SJCRH30 (cell line): ENCODE measurements around the gene RNF144A. TPM values are rescaled to one million over a fixed set of nuclear protein-coding genes. Genes with fewer than 3 reads are reported as not detected.

Experiments
- DNase-seq, 2 experiments: peaks; one replicate each; pipeline ENCODE4 v3.0.0-alpha.2; 2015 to 2020
- H3K27ac ChIP-seq: fragments of 250-450 bp; sonication (Bioruptor Pico); 2 replicates; pipeline ENCODE4 v1.5.1; 2020; ENCODE audit warnings: mild to moderate bottlenecking, moderate library complexity
- H3K27me3 ChIP-seq: fragments of 250-450 bp; sonication (Bioruptor Pico); 2 replicates; pipeline ENCODE4 v1.5.1; 2020; ENCODE audit warnings: mild to moderate bottlenecking, moderate library complexity
- H3K36me3 ChIP-seq: fragments of 250-450 bp; sonication (Bioruptor Pico); 2 replicates; pipeline ENCODE4 v1.5.1; 2020; ENCODE audit warnings: mild to moderate bottlenecking, moderate library complexity
- H3K4me1 ChIP-seq: fragments of 250-450 bp; sonication (Bioruptor Pico); 2 replicates; pipeline ENCODE4 v1.5.1; 2020; ENCODE audit warnings: mild to moderate bottlenecking, moderate library complexity
- H3K4me3 ChIP-seq: fragments of 250-450 bp; sonication (Bioruptor Pico); 2 replicates; pipeline ENCODE4 v1.5.1; 2020; ENCODE audit warnings: mild to moderate bottlenecking, moderate library complexity
- H3K9me3 ChIP-seq: fragments of 250-450 bp; sonication (Bioruptor Pico); replicated peaks from 2 replicates; pipeline ENCODE4 v1.5.1; 2020; ENCODE audit warnings: mild to moderate bottlenecking, moderate library complexity
- total RNA-seq: library from RNA; depleted of rRNA; stranded (reverse); fragments of >200 nt; shearing (Covaris generic); gene quantifications from 2 replicates; pipeline ENCODE4 v1.2.3, GENCODE V29; 2014

The RNF144A gene
- total RNA-seq, 1 experiment from 2014 or later: 14.9 TPM

GRCh38 chr2:7026742-7027141 lies 109.5 kb downstream of the RNF144A start:
- no peak for DNase-seq
- no peaks in the 10 kb centered on the region for H3K36me3 ChIP-seq
- H3K4me1 ChIP-seq: no peaks in the 10 kb centered on the region
- H3K4me3 ChIP-seq: no peak overlapping the region
- H3K27ac ChIP-seq: no peak overlapping the region
- no peaks in the 10 kb centered on the region for H3K9me3 ChIP-seq
- H3K27me3 ChIP-seq: no peaks in the 10 kb centered on the region

- H3K4me3 ChIP-seq: no peak overlapping the region
- no peaks in the 10 kb centered on the region for H3K4me1 ChIP-seq
- H3K36me3 ChIP-seq: no peaks in the 10 kb centered on the region
- H3K27me3 ChIP-seq: no peaks in the 10 kb centered on the region
- DNase-seq: no peak
- H3K27ac ChIP-seq: no peak overlapping the region
- no peaks in the 10 kb centered on the region for H3K9me3 ChIP-seq
Measured at GRCh38 chr2:7027411-7027810, 110.2 kb downstream of the RNF144A start.

DNA sequence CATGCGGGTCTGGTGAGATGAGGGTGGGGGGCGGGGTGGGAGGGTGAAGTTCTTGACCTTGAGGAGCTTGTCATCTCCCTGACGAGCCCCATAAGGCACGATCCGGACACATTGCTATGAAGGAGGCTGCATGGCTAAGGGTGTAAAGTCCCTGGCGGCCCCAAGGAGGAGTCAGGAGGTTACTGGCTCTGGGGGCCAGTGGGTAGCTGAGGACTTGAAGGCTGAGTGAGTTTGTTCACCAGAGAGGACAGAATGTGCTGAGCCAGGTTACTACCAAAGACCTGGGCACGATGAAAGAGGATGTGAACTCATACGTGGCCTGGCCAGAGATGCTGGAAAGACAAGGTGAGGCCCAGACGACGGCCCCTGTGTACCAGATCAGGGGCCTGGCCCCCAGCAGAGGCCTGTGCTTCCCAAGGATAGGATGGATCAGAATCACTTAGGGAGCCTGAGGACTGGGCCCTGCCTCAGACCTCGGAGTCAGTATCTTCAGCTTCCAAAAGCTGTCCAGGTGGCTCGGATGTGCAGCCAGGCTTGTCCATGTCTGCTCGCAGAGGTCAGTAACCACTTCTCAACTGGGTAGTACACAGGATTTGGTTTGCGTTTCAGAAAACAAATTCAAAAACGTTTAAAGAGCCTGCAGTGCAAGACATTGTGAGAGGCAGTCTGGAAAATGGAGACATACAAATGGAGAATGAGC lies 110.9 kb downstream of the RNF144A start:
- H3K27ac ChIP-seq: no peak overlapping the region
- no peak overlapping the region for H3K4me3 ChIP-seq
- H3K36me3 ChIP-seq: no peaks in the 10 kb centered on the region
- no peaks in the 10 kb centered on the region for H3K4me1 ChIP-seq
- H3K9me3 ChIP-seq: no peaks in the 10 kb centered on the region
- H3K27me3 ChIP-seq: no peaks in the 10 kb centered on the region
- no peak for DNase-seq

DNA sequence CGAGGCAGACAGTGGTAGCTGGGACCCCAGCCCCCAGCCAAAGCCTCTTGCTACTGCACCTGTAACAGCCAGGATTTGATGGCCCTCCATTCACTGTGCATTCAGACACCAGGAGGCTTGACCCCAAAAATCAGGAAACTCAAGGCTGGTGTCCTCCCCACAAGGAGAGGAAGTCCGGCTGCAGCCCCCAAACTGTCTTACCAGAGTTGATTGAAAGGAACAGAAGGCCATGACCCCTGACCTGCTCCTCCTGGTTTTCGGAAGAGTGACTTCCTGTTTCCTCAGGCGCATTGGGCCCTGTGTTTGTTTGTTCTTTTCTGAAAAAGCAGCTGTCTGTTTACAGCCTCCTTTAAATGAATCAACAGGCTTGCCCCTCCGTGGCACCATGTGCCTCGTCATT lies 111.6 kb downstream of the RNF144A start:
- no peaks in the 10 kb centered on the region for H3K9me3 ChIP-seq
- no peak overlapping the region for H3K4me3 ChIP-seq
- H3K4me1 ChIP-seq: no peaks in the 10 kb centered on the region
- no peak overlapping the region for H3K27ac ChIP-seq
- H3K27me3 ChIP-seq: no peaks in the 10 kb centered on the region
- no peaks in the 10 kb centered on the region for H3K36me3 ChIP-seq
- no peak for DNase-seq

- Histone ChIP-seq H3K4me1 (no peaks in the 10 kb centered on the region), H3K4me3 (no peak overlapping the region), H3K9me3 (no peaks in the 10 kb centered on the region), H3K27me3 (no peaks in the 10 kb centered on the region), H3K27ac (no peak overlapping the region), H3K36me3 (no peaks in the 10 kb centered on the region)
- DNase-seq: no peak
Measured at GRCh38 chr2:7029291-7030059, 112.3 kb downstream of the RNF144A start.

- Histone ChIP-seq H3K27ac (no peak overlapping the region), H3K27me3 (no peaks in the 10 kb centered on the region), H3K9me3 (no peaks in the 10 kb centered on the region), H3K4me1 (no peaks in the 10 kb centered on the region), H3K4me3 (no peak overlapping the region), H3K36me3 (no peaks in the 10 kb centered on the region)
- no peak for DNase-seq
Measured at GRCh38 chr2:7030810-7031209, 113.6 kb downstream of the RNF144A start.

DNA sequence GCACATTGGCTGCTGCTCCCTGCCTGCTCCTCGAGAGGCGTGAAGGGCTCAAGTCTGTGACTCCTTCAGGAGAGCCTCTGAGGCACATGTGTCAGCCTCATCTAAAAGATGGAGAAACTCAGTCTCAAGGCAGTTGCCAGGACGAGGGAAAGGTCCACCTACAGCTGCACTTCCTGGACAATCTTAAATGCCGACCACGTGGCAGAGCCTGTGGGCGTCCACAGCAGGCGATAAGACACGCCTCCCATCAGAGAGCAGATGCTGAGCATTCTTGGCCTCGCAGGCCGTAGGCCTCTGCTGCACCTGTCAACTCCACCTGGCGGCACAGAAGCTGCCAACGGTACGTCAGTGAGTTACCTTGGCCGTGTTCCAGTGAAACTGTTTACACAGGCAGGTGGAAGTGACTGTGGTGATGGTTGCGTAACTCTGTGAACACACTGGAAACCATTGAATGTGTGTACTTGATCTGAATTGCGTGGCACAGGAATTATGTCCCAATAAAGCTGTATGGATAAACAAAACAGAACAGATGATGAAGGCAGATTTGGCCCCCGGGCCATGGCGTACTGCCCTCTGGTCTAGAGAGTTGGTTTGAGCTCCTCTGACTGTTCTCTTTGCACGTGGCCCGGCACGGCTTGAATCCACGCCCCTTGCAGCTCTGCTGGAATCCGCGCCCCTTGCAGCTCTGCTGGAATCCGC lies 114.5 kb downstream of the RNF144A start:
- Histone ChIP-seq H3K27me3 (no peaks in the 10 kb centered on the region), H3K4me1 (no peaks in the 10 kb centered on the region), H3K9me3 (no peaks in the 10 kb centered on the region), H3K36me3 (no peaks in the 10 kb centered on the region), H3K4me3 (no peak overlapping the region), H3K27ac (no peak overlapping the region)
- DNase-seq: peak; percentile 43 to 55

GRCh38 chr2:7032371-7032770 lies 115.2 kb downstream of the RNF144A start:
- Histone ChIP-seq H3K36me3 (no peaks in the 10 kb centered on the region), H3K4me3 (no peak overlapping the region), H3K4me1 (no peaks in the 10 kb centered on the region), H3K27ac (no peak overlapping the region), H3K27me3 (no peaks in the 10 kb centered on the region), H3K9me3 (no peaks in the 10 kb centered on the region)
- no peak for DNase-seq

GRCh38 chr2:7033136-7033960 lies 116.1 kb downstream of the RNF144A start:
- H3K9me3 ChIP-seq: no peaks in the 10 kb centered on the region
- DNase-seq: no peak
- no peak overlapping the region for H3K27ac ChIP-seq
- H3K36me3 ChIP-seq: no peaks in the 10 kb centered on the region
- H3K4me1 ChIP-seq: no peaks in the 10 kb centered on the region
- no peak overlapping the region for H3K4me3 ChIP-seq
- no peaks in the 10 kb centered on the region for H3K27me3 ChIP-seq

GRCh38 chr2:7034303-7034702 lies 117.1 kb downstream of the RNF144A start:
- no peak for DNase-seq
- no peak overlapping the region for H3K27ac ChIP-seq
- H3K9me3 ChIP-seq: no peaks in the 10 kb centered on the region
- no peak overlapping the region for H3K4me3 ChIP-seq
- H3K27me3 ChIP-seq: no peaks in the 10 kb centered on the region
- H3K36me3 ChIP-seq: no peaks in the 10 kb centered on the region
- no peaks in the 10 kb centered on the region for H3K4me1 ChIP-seq

- peak; percentile 22 to 46 for DNase-seq
- H3K9me3 ChIP-seq: no peaks in the 10 kb centered on the region
- no peaks in the 10 kb centered on the region for H3K27me3 ChIP-seq
- H3K36me3 ChIP-seq: no peaks in the 10 kb centered on the region
- H3K27ac ChIP-seq: no peak overlapping the region
- no peak overlapping the region for H3K4me3 ChIP-seq
- H3K4me1 ChIP-seq: no peaks in the 10 kb centered on the region
Measured at GRCh38 chr2:7035884-7036283, 118.7 kb downstream of the RNF144A start.

DNA sequence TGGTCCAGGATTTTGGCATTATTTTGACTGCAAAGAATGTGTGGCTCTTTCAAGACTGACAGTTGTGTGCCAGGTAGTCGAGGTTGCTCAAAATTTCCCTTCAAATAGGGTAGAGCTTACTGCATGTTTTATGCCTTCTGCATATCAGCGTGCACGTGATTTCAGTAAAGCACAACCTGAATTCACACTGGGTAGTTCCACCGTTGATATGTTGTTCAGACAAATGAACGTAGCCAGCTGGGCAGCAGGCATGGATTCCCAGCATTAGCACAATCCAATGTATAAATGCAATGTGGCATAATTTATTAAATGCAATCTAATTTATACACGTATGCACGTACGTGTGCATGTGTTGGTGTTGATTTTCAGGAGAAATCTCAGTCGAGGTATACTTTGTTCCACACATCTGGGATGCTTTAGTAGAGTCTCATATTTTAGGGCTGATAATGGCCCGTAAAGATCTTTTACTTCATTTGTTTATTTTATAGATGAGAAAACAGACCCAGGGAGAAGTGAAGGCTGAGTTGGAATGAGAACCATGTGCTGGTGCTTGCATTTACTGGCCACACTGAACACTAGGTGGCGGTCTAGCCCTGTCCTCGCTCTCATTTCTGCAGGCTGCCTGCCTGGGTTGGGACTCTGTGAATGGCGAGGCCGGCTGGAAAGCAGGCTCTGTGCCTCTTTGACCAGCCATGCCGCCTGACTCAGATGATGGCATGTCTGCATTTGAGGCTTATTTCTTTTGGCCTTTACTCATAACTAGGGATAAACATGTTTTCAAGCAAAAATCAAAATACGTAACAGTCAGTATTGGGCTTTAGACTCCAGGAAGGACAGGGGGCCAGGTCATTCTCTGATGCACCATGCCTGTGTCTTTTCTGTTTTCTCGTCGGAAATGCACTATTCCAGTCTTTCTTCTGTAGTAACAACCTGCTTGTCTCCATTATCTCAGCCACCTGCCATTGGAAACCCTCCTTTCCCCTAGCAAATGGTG lies 120.4 kb downstream of the RNF144A start:
- no peaks in the 10 kb centered on the region for H3K36me3 ChIP-seq
- H3K4me1 ChIP-seq: no peaks in the 10 kb centered on the region
- H3K27ac ChIP-seq: no peak overlapping the region
- DNase-seq: peak; percentile 48 to 71
- H3K4me3 ChIP-seq: no peak overlapping the region
- no peaks in the 10 kb centered on the region for H3K9me3 ChIP-seq
- H3K27me3 ChIP-seq: no peaks in the 10 kb centered on the region

DNA sequence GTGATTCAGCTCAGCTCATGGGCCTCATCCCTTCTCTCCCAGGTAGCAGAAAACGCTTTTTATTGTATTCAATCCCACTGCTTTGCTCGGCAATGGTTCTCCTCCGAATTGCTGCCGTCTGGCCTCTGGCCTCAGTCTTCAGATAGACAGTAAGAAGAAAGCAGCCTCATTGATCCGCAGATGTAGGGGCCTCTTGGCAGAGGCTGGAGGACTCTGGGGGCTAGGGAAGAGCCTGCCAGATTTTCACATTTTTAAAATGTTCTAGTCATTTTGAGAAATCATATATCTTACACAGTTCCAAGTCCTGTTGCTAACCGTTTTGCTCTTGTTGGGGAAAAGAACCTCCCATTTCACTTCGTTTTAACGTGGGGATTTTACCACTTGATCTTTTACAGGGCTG lies 123.3 kb downstream of the RNF144A start:
- H3K4me1 ChIP-seq: no peaks in the 10 kb centered on the region
- no peak overlapping the region for H3K27ac ChIP-seq
- H3K27me3 ChIP-seq: no peaks in the 10 kb centered on the region
- no peaks in the 10 kb centered on the region for H3K36me3 ChIP-seq
- no peak for DNase-seq
- no peaks in the 10 kb centered on the region for H3K9me3 ChIP-seq
- H3K4me3 ChIP-seq: no peak overlapping the region

GRCh38 chr2:7041421-7041820 lies 124.2 kb downstream of the RNF144A start:
- DNase-seq: no peak
- H3K4me3 ChIP-seq: no peak overlapping the region
- no peaks in the 10 kb centered on the region for H3K9me3 ChIP-seq
- H3K36me3 ChIP-seq: no peaks in the 10 kb centered on the region
- no peaks in the 10 kb centered on the region for H3K4me1 ChIP-seq
- H3K27ac ChIP-seq: no peak overlapping the region
- no peaks in the 10 kb centered on the region for H3K27me3 ChIP-seq
